Measurements from ENCODE around the gene REEP1. TPM values are rescaled to one million over a fixed set of nuclear protein-coding genes. Genes with fewer than 3 reads are reported as not detected.

REEP1 gene
- total RNA-seq, 1 experiment from 2014 or later: 0.31 TPM

DNA sequence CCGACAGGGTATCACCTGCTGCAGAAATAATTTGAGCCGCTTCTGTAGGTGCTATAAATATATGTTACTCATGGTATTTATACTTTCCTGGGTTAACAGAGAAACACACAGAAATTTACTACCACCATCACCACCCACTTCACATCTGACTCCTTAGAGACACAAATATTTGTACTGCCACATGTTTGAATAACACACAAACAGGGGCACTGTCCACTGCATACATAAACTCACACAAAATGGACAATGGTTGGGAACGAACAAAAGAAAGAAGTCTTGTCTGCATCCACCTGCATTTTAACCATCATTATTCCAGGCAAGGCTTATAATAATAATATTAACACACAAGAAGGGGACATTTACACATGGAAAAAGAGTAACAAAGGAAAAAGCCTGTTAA, 166.1 kb downstream of the REEP1 start:
- Histone ChIP-seq H3K36me3 (ENCODE audit: low read depth) (peaks cover 24% of the 10 kb centered on the region), H4K20me1 (ENCODE audit: insufficient read depth) (peaks cover 28% of the 10 kb centered on the region), H3K4me2 (no peak overlapping the region), H3K4me3 (no peak overlapping the region), H3K9me2 (ENCODE audit: insufficient read depth) (no peaks in the 10 kb centered on the region), H3K27ac (no peak overlapping the region), H3K79me2 (ENCODE audit: low read depth) (peaks cover 3% of the 10 kb centered on the region; the same call in 1 of the 2 replicates), H2AFZ (no peak overlapping the region), H3K27me3 (ENCODE audit: insufficient read depth, low read depth) (no peaks in the 10 kb centered on the region), H3K4me1 (replicated peaks; ENCODE audit: insufficient read depth) (no peaks in the 10 kb centered on the region), H3K9me3 (ENCODE audit: insufficient read depth, low read depth) (no peaks in the 10 kb centered on the region), H3F3A (ENCODE audit: insufficient read depth, low read depth) (no peaks in the 10 kb centered on the region)
- ChIA-PET POLR2A (ENCODE audit: unreplicated experiment) (no interaction called here), CTCF (no interaction called here)
- no TSS peak for BruUV-seq (replicated peaks)
- no peak for DNase-seq
- intact Hi-C loops (cut with micrococcal nuclease; ENCODE audit: unreplicated experiment): loop anchor here (10.0 kb wide), 1 partner anchor 46 kb away; no protein-coding TSS in a partner anchor
- TF ChIP-seq, protein P1, sequence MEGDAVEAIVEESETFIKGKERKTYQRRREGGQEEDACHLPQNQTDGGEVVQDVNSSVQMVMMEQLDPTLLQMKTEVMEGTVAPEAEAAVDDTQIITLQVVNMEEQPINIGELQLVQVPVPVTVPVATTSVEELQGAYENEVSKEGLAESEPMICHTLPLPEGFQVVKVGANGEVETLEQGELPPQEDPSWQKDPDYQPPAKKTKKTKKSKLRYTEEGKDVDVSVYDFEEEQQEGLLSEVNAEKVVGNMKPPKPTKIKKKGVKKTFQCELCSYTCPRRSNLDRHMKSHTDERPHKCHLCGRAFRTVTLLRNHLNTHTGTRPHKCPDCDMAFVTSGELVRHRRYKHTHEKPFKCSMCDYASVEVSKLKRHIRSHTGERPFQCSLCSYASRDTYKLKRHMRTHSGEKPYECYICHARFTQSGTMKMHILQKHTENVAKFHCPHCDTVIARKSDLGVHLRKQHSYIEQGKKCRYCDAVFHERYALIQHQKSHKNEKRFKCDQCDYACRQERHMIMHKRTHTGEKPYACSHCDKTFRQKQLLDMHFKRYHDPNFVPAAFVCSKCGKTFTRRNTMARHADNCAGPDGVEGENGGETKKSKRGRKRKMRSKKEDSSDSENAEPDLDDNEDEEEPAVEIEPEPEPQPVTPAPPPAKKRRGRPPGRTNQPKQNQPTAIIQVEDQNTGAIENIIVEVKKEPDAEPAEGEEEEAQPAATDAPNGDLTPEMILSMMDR (conservative IDR thresholded peaks at IDR 0.05): no peak
- TF ChIP-seq EZH2 (IDR thresholded peaks at IDR 0.05; ENCODE audit: low read depth): no peak

DNA sequence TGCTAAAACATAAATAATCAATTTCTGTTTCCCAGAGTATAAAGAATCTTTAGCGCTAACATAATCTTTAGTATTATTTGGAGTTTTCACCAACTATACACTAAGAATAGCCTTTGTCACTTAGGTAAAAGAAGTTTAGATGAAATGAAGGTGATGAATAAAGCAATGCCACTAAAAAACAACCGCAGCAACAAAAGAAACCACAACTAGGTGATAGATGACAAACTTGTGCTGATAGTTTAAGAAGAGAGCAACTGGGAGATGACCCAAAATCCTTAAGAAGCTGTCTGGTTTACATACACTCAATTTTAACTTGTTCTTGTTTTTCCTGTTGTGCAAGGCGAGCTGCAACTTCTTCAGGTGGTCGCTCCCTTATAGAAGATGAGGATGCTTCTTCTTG, 167.0 kb downstream of the REEP1 start:
- H3K36me3 ChIP-seq (ENCODE audit: low read depth): peaks cover 21% of the 10 kb centered on the region
- intact Hi-C loops (cut with micrococcal nuclease; ENCODE audit: unreplicated experiment): loop anchor here (10.0 kb wide), 1 partner anchor 46 kb away; no protein-coding TSS in a partner anchor
- H3K9me2 ChIP-seq (ENCODE audit: insufficient read depth): no peaks in the 10 kb centered on the region
- no peak for TF ChIP-seq EZH2 (IDR thresholded peaks at IDR 0.05; ENCODE audit: low read depth)
- TF ChIP-seq, protein P1 (conservative IDR thresholded peaks at IDR 0.05): no peak
- ChIA-PET POLR2A (ENCODE audit: unreplicated experiment) (no interaction called here), CTCF (no interaction called here)
- peaks cover under 1% of the 10 kb centered on the region; the same call in 1 of the 2 replicates for H3K79me2 ChIP-seq (ENCODE audit: low read depth)
- BruUV-seq (replicated peaks): no TSS peak
- no peak overlapping the region for H3K4me3 ChIP-seq
- peaks cover 23% of the 10 kb centered on the region for H4K20me1 ChIP-seq (ENCODE audit: insufficient read depth)
- H3K27ac ChIP-seq: no peak overlapping the region
- no peaks in the 10 kb centered on the region for H3K27me3 ChIP-seq (ENCODE audit: insufficient read depth, low read depth)
- no peaks in the 10 kb centered on the region for H3K9me3 ChIP-seq (ENCODE audit: insufficient read depth, low read depth)
- H3K4me1 ChIP-seq (replicated peaks; ENCODE audit: insufficient read depth): no peaks in the 10 kb centered on the region
- H3K4me2 ChIP-seq: no peak overlapping the region
- no peaks in the 10 kb centered on the region for H3F3A ChIP-seq (ENCODE audit: insufficient read depth, low read depth)
- H2AFZ ChIP-seq: no peak overlapping the region
- no peak for DNase-seq

Small RNA genes lying within 50 kb of the gene (microRNA-seq; reads per million reads assigned to microRNA genes)
- not detected for gene MIR4779 (ENCODE audit: borderline number of aligned reads, borderline replicate concordance)

Other genes starting within 250 kb of the REEP1 start
- 23.1 and 29.7 TPM in 2 replicates for gene POLR1A, start 231.7 kb downstream of the REEP1 start, total RNA-seq (2021)
- gene PTCD3, start 231.4 kb downstream of the REEP1 start, total RNA-seq (2021): 64.5 and 82.7 TPM in 2 replicates
- 108 and 114 TPM in 2 replicates for gene IMMT, start 142.2 kb downstream of the REEP1 start, total RNA-seq (2021)
- 25.2 and 28.1 TPM in 2 replicates for gene MRPL35, start 138.2 kb downstream of the REEP1 start, total RNA-seq (2021)
- gene KDM3A, start 103.7 kb upstream of the REEP1 start, total RNA-seq (2021): 31.8 and 39.3 TPM in 2 replicates
- gene CHMP3, start 225.8 kb upstream of the REEP1 start, total RNA-seq (2021): 108 and 120 TPM in 2 replicates

All from PC-9 (cell line).